ENCODE results near the gene NDUFB7. TPM values are rescaled to one million over a fixed set of nuclear protein-coding genes. Genes with fewer than 3 reads are reported as not detected.

The NDUFB7 gene
- total RNA-seq, 1 donor from 2014 or later = 612 TPM

DNA sequence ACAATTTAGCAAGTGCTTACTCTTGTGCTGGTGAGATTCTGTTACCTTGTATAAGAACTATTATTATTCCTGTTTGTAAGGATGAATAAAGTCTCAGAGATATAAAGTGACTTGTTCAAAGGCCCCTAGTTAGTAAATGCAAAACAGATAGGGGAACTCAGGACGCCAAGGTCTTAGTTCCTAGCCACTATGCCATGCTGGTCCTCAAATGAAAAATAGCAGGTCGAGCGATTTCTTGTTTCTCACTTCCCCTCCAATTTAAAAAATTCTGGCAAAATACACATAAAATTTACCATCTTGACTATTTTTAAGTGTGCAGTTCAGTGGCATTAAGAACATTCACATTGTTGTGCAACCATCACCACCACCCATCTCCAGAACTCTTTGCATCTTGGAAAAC lies 41.4 kb downstream of the NDUFB7 start:
- no peak for DNase-seq (ENCODE audit: low spot score in 2 of 2)
- H3K4me3 ChIP-seq = peak overlapping the region; percentile 79 to 91

GRCh38 chr19:14530005-14530348 lies 41.9 kb downstream of the NDUFB7 start:
- peaks cover 0 to 9% of the 10 kb centered on the region in 2 donors for H3K4me1 ChIP-seq
- H3K4me3 ChIP-seq = peak overlapping the region; percentile 79 to 91
- no peaks in the 10 kb centered on the region for H3K9me3 ChIP-seq
- no peaks in the 10 kb centered on the region for H3K27me3 ChIP-seq
- TF ChIP-seq CTCF (IDR thresholded peaks at IDR 0.05) = no peak
- DNase-seq (ENCODE audit: low spot score in 2 of 2) = no peak
- peak overlapping the region; percentile 71 to 84 for H3K27ac ChIP-seq
- intact Hi-C loops (cut with DNase I) = no loop called here
- H3K36me3 ChIP-seq = no peaks in the 10 kb centered on the region

More for the DNA sequence above, 41.4 kb downstream of the NDUFB7 start:
- Histone ChIP-seq H3K27ac (no peak overlapping the region), H3K4me1 (peaks cover 0 to 9% of the 10 kb centered on the region in 2 donors), H3K27me3 (no peaks in the 10 kb centered on the region), H3K36me3 (no peaks in the 10 kb centered on the region), H3K9me3 (no peaks in the 10 kb centered on the region)
- no peak for TF ChIP-seq CTCF (IDR thresholded peaks at IDR 0.05)
- intact Hi-C loops (cut with DNase I) = no loop called here

DNA sequence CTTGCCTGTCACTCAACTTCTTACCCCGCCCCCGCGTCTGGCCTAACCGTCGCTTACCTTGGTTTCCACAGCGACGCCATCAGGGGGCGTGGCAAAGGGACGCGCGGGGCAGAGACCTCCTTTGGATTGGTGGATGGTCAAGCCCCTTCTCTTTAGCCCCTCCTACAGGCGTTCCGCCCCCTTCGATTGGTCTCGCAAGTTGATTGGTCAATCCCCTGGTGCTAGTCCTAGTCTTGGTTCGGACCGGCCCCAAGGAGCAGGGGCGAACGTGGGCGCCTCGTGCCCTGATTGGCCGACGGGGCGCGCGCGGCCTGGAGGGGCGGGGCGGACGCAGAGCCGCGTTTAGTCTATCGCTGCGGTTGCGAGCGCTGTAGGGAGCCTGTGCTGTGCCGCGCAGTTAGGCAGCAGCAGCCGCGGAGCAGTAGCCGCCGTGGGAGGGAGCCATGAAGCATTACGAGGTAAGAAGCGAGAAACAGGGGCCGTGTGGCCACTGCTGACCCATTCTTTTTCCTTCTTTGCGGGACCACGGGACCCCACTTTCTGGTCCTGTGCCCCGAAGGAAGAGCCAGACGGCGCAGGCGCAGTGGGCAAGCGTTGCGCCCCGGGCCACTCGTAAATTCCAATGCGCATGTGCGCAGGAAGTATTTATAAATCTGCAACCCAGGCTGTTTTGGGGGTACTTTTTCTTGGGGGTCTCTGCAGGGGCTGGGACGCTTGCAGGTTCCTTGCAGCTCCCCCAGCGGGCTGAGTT lies 42.4 kb downstream of the NDUFB7 start, which contains the start of gene TECR:
Gene TECR, plus strand, starts transcription at position 341 of the 751 bp plus-strand sequence. Its CDS starts 103 bp downstream, at position 444.
- Histone ChIP-seq H3K36me3 (no peaks in the 10 kb centered on the region), H3K4me1 (peaks cover 0 to 9% of the 10 kb centered on the region in 2 donors), H3K27ac (peak within 1 kb of the TSS; percentile 71 to 84), H3K27me3 (no peaks in the 10 kb centered on the region), H3K4me3 (peak within 1 kb of the TSS; percentile 79 to 91), H3K9me3 (no peaks in the 10 kb centered on the region)
- peak; percentile 100 for DNase-seq (ENCODE audit: low spot score in 2 of 2)
- intact Hi-C loops (cut with DNase I) = loop anchor here (1.0 kb wide), 3 partner anchors 11 to 393 kb away; partner anchors contain the start of genes ASF1B, DNAJB1 and GIPC1
- TF ChIP-seq CTCF (IDR thresholded peaks at IDR 0.05) = no peak

DNA sequence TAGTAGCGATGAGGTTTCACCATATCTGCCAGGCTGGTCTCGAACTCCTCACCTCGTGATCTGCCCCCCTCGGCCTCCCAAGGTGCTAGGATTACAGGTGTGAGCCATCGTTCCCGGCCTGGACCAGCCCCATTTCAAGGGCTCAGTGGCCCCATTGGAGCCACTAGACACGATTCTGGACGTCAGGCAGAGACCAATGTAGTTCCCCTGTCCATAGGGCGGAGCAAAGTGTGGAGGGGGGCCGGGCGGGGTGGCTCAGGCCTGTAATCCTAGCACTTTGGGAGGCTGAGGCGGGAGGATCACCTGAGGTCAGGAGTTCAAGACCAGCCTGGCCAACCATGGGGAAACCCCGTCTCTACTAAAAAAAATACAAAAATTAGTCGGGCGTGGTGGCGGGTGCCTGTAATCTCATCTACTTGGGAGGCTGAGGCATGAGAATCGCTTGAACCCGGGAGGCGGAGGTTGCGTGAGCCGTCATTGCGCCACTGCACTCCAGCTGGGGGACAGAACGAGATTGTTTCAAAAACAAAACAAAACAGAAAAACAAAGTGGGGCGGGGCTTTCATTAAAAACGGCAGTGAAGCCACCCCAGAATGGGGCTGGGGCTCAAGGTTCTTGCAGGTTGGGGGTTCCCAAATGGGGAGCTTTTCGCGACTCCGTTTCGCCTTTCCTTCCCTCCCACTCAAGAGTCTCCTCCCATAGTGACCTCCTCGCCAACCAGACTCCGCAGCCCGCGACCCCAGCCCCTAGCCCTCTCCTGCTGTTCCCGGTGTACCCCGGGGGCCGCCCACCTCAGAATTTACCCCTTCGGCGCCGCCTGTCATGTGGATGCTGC lies 43.2 kb downstream of the NDUFB7 start:
- no peaks in the 10 kb centered on the region for H3K9me3 ChIP-seq
- H3K27me3 ChIP-seq = no peaks in the 10 kb centered on the region
- TF ChIP-seq CTCF (IDR thresholded peaks at IDR 0.05) = no peak
- intact Hi-C loops (cut with DNase I) = loop anchor here (1.0 kb wide), 3 partner anchors 10 to 392 kb away; partner anchors contain the start of genes ASF1B, DNAJB1 and GIPC1
- H3K36me3 ChIP-seq = no peaks in the 10 kb centered on the region
- peak overlapping the region; percentile 20 to 53 for H3K27ac ChIP-seq
- H3K4me3 ChIP-seq = peak overlapping the region; percentile 69 to 91
- no peak for DNase-seq (ENCODE audit: low spot score in 2 of 2)
- peaks cover 0 to 9% of the 10 kb centered on the region in 2 donors for H3K4me1 ChIP-seq

DNA sequence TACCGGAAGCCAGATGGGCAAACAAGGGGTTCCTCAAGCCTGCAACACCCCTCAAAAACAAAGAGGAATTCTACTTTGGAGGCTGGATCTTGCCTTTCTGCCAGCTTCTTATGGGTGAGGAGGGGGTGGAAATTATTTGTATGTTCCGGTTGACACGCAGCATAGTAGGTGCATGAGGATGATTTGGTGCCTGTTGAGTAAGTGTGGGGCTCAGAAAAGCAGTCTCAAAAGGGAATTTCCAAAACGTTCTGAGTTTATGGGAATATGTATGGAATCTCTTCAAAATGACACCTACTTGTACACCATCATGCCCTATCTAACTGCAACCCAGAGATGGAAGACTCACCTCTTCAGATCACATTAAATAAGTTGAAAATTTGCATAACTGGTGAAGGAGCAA lies 45.4 kb downstream of the NDUFB7 start:
- Histone ChIP-seq H3K4me3 (no peak overlapping the region), H3K4me1 (peaks cover 0 to 9% of the 10 kb centered on the region in 2 donors), H3K36me3 (no peaks in the 10 kb centered on the region), H3K27ac (no peak overlapping the region), H3K9me3 (no peaks in the 10 kb centered on the region), H3K27me3 (no peaks in the 10 kb centered on the region)
- intact Hi-C loops (cut with DNase I) = no loop called here
- TF ChIP-seq CTCF (IDR thresholded peaks at IDR 0.05) = no peak
- DNase-seq (ENCODE audit: low spot score in 2 of 2) = no peak

Measured in ascending aorta (tissue), 2 donors.